ENCODE measurements around the gene AWAT2.

Gene AWAT2

DNA sequence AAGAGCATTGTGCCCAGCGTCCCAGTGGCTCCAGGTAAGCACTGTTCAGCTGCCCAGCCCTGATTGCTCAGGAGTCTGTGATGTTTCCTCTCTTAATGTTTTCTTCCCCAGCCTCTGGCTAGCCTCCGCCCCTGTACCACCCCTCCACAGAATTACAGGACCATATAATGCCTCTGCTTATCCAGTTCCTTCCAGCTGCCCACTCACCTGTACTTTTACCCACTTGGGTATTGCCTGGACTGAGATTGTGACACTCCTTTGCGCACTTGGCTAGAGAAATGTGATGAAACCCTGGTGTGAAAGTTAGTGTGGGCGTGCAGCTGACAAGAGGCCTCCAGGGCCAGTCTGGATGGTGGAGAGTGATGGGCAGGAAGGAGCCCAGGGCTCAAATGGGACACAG lies at the start of gene AWAT2:
Gene AWAT2, minus strand, starts transcription at position 14 of the 400 bp plus-strand sequence. Its CDS starts 6 bp downstream, at position 8.
- no peak for DNase-seq

DNA sequence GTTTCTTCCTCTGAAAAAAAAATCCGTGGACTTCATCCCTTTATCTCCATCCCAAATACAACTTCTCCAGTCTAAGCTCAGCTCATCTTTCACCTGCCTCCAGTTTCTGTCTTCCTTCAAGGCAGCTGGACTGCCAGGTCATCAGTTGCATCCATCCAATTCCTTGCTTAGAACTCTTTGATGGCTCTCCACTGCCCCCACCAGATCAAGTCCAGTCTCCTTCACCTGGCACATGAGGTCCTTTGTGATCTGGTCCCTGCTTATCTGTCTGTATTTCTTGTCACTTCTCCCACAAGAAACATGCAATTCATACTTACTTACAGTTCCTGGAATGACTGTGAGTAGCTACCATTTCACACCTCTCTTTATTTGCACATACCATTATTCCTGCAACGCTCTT lies 46.3 kb upstream of the AWAT2 start:
- DNase-seq = no peak

GRCh38 chrX:70092247-70092646 lies 42.5 kb upstream of the AWAT2 start:
- no peak for DNase-seq

DNA sequence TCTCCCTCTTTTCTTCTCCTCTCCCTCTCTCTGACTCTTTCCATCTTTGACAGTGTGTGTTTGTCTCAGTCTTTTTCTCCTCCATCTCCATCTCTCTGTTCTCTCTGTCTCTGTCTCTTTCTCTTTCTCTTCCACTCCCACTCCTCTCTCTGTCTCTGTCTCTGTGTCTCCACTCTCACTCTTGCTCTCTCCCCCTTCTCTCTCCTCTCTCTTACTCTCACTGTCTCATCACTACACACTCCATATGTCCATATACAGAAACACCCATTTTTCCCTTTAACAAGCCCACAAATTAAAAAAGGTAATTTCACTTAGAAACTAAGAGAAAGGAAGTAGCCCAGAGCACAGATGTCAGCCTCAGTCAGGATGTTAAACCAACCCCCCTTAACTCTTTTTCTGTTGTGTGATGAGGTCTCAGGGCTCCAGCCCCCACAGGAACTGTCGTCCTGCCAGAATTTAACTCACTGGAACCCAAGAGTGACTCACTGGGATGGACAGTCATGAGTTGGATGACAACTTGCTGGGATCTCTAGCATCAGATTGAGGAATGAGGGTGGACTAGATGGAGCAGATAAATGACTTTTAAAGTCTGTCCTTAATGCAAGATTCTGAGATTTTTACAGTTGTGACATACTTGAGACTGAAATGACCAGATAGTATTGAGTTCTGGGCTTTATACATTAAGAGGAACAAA lies 40.0 kb upstream of the AWAT2 start:
- DNase-seq = no peak

DNA sequence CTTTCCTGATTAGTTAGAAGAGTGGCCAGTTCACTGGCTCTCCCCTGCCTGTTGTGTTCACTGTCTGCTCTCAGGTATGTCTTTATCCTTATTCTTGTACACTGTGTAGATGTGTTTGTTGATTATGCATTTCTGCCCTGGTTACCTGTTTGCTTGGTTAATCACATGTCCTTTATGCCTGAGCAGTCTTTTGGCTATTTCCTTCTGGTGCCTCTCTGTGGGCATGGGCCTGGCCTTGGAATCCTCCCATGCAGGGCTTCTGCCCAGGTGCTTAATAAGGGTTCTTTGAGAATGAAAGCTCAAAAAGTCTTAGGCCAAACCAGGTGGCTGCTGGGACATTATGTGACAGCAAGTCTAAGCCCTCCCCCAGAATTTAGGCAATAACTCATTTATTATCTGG lies 39.0 kb upstream of the AWAT2 start:
- no peak for DNase-seq

DNA sequence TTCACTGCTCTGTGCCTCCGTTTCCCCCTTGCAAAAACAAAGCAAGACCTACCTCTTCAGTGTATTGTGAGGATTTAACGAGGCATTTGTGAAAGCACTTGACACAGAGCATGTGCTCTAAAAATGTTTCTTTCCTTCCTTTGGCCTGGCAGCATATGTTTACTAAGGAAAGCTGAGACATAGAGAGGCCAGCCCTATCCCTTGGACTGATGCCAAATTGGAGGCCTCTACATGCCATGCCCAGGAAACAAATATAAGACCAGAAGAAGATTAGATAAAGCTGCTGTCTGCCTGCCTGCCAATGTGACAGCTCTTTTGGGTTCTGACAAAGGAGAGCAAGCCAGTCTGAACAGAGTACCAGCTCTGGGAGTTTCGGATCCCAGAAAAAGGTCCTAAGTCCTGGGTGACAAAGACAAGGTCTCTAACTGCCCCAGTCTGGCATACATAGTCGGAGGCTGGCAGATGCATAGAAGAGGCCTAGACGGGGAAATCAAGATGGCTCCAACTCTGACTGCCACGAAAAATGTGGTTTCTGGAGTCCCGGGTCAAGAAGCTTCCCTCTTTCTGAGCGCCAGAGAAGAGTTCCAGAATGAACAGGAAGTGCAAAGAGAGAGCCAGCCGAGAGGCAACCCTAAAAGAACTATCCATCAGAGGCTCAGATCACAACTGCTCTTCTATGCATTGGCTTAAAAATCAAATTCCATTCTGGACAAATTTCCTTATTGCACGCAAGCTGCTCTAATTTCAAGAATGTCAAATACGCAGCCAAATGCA lies 38.3 kb upstream of the AWAT2 start:
- DNase-seq = peak; percentile 3

- DNase-seq = no peak
Measured at GRCh38 chrX:70084592-70085240, 35.0 kb upstream of the AWAT2 start.

DNA sequence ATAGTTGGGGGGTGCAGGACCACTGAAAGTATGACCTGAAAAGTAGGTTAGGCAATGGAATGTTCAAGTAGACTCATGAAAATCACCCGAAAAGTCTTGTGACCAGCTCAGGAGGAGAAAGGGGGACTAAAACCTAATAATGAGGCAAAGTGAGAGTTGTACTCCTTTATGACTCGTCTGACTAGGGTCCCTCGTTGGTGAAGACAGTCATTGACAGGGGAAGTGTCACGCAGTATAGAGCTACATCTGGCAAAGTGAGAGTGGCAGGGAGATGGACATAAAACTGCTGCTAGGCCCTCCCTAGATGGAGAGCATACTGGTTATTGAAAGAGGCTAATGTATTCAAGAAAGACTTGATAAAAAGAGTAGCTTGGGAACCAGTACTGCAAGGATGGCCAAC lies 33.0 kb upstream of the AWAT2 start:
- DNase-seq = no peak

- DNase-seq = no peak
Measured at GRCh38 chrX:70079870-70080269, 30.1 kb upstream of the AWAT2 start.

DNA sequence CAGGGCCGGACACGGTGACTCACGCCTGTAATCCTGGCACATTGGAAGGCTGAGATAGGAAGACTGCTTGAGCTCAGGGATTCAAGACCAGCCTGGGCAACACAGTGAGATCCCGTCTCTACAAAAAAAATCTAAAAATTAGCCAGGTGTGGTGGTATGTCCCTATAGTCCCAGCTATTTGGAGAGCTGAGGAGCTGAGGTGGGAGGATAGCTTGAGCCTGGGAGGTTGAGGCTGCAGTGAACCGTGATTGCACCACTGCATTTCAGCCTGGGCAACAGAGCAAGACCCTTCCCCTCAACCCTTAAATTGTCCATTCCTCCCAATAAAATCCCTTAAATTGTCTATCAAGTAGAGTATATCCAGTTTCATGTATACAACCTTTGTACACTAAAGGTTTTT lies 29.6 kb upstream of the AWAT2 start:
- no peak for DNase-seq

- no peak for DNase-seq
Measured at GRCh38 chrX:70066646-70067045, 16.9 kb upstream of the AWAT2 start.

DNA sequence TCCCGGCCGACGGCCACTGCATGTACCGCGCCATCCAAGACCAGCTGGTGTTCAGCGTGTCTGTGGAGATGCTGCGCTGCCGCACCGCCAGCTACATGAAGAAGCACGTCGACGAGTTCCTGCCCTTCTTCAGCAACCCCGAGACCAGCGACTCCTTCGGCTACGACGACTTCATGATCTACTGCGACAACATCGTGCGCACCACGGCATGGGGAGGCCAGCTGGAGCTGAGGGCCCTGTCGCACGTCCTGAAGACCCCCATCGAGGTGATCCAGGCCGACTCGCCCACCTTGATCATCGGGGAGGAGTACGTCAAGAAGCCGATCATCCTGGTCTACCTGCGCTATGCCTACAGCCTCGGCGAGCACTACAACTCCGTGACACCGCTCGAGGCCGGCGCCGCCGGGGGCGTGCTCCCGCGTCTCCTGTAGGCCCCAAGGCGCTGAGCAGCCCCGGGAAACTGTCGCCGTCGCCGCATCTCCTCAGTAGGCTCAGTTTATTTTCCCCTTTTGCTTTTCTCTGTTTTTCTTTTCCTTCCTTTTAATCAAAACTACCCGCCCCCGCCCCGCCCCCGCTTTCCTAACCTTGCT lies 13.3 kb upstream of the AWAT2 start:
- no peak for DNase-seq

DNA sequence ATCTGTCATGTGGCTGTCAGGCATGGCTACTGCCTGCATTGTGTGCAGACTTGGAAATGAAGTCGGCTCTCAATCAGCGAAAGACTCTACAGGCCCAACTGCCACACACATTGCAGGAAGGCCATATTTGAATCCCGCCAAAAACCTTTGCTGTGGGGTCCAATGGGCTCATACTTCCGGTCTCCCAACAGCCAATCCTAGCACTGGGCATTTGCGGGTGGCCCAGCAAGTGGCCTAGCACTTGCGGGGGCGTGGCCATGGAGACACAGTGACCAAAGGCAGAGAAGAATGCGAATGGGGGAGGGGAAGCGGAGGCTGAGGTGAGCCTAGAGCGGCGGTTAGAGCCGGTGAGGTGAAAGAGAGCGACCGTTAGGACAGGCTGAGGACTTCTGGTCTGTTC lies 12.3 kb upstream of the AWAT2 start, which contains the start of gene OTUD6A:
Gene OTUD6A, plus strand, starts transcription at position 382 of the 400 bp plus-strand sequence. CDS start 68 bp downstream, outside the sequence.
- no peak for DNase-seq

GRCh38 chrX:70054391-70054790 lies 4.7 kb upstream of the AWAT2 start:
- DNase-seq = no peak

- DNase-seq = no peak
Measured at GRCh38 chrX:70052895-70053615, 3.3 kb upstream of the AWAT2 start.

DNA sequence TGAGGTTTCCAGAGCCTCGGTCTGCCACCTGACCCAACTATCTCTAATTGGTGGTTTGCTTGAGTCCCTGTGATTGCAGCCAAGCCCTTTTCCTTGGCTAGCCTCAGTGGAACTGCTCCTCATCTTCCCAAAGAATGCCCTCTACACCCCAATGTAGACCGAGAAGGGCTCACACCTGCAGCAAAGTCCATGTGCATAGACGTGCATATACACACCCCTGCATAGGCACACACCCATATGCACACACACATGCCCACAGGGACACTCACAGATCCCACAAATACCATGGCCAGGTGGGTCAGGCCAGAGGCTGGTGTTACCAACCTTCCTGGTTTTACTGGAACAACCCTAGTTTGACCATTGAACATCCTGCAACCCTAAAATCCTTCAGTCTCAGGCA lies 332 bp downstream of the AWAT2 start:
- no peak for DNase-seq

GRCh38 chrX:70046978-70047377 lies 2.8 kb downstream of the AWAT2 start:
- DNase-seq = no peak

- DNase-seq = no peak
Measured at GRCh38 chrX:70044541-70045245, 5.0 kb downstream of the AWAT2 start.

DNA sequence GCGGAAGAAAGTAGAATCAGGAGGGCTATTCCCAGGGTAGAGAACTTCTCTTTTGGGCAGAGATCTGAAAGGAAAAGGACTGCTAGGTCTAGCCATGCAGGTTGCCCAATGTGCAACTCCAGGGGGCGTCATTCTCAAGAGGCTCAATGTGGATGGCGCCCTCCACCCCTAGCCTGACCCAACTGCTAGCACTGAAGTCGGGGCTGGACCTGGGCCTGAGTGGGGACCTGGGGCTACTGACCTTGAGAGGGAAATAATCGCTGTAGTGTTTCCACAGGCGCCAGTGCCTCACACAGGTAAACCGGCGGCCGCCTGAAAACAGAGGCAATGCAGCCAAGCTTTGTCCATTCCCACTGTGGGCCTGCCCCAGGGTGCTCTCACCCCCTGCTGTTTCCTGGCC lies 6.1 kb downstream of the AWAT2 start:
- DNase-seq = no peak

DNA sequence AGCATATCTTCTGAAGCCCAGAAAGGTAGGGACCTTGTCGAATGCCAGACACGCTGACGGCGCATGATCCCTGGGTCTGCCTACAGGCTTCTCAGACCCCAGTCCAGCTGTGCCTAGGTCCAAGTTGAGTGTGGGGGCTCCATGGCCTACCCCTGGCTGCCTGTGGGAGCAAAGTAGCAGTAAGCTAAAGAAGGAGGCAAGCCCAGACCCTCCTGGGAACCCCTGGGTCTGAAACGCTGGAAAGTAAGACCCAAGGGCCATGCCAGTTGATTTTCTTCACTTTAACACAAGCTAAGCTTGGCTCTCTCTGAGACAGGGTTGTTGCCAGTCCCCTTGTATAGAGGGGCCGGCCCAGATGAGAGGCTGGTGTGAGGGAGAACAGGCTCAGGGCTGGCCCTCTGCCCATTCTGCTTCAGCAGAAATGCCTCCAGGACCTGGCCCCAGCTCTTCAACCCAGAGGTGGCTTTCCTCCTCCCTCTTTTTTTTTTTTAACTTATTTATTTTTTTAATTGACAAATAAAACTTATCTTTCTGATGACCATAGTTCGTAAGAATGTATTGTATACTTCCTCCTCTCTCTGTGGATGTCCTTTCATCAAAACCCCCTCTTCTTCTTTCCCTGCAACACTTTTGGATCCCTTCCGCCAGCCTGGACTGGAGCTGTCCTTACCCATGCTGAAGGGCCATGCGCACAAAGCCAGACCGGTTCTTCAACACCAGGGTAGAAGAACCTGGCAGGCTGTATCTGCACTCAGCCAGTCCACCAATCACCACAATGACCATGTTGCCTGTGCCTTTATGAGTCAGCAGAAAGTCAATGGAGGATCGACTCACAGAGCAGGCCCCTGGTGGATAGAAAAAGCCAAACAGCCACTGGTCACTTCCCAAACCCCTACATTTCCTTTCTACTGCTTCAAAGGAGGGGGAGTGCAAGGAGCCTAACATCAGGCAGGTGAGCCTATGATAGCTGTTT lies 7.1 kb downstream of the AWAT2 start:
- no peak for DNase-seq

- no peak for DNase-seq
Measured at GRCh38 chrX:70041993-70042392, 7.7 kb downstream of the AWAT2 start.
